Tibial nerve (tissue), 4 donors: ENCODE measurements around the gene SLC12A8.

ENCODE experiments used
- CTCF ChIP-seq, 5 experiments: fragments of 200-600 bp in 3 of 5; fragments of 450-650 bp in 2 of 5; sonication (generic) in 3 of 5; IDR thresholded peaks; one replicate each; pipeline ENCODE4 v1.5.1; 2016 to 2019; ENCODE audit warnings: antibody characterized with exemption in 5 of 5, mild to moderate bottlenecking in 3 of 5, moderate library complexity in 2 of 5
- EP300 ChIP-seq, 2 donors: sonication (generic); formaldehyde crosslinking; IDR thresholded peaks; one replicate each; pipeline ENCODE4 v1.6.1; 2017; ENCODE audit warnings: antibody characterized with exemption in 2 of 2, mild to moderate bottlenecking in 1 of 2
- POLR2A ChIP-seq, 2 donors: fragments of 450-650 bp; IDR thresholded peaks; one replicate each; pipeline ENCODE4 v1.6.1; 2017; ENCODE audit warnings: antibody characterized with exemption in 2 of 2, mild to moderate bottlenecking in 2 of 2, moderate library complexity in 2 of 2

- TF ChIP-seq CTCF (IDR thresholded peaks at IDR 0.05) (no peak), POLR2A (IDR thresholded peaks at IDR 0.05) (no peak), EP300 (IDR thresholded peaks at IDR 0.05) (no peak)
Observed at GRCh38 chr3:125098611-125099291, 113.8 kb downstream of the SLC12A8 start.
